Measurements from ENCODE around the gene AOC1. TPM values are rescaled to one million over a fixed set of nuclear protein-coding genes. Genes with fewer than 3 reads are reported as not detected.
A peak's percentile ranks its signal among the peaks of the same experiment; 100 is the strongest.

AOC1 gene
- total RNA-seq, 4 donors from 2014 or later, result 1.2 to 6.7 (median 3.5) TPM

- TF ChIP-seq POLR2A (IDR thresholded peaks at IDR 0.05), result no peak
- TF ChIP-seq, protein P1, sequence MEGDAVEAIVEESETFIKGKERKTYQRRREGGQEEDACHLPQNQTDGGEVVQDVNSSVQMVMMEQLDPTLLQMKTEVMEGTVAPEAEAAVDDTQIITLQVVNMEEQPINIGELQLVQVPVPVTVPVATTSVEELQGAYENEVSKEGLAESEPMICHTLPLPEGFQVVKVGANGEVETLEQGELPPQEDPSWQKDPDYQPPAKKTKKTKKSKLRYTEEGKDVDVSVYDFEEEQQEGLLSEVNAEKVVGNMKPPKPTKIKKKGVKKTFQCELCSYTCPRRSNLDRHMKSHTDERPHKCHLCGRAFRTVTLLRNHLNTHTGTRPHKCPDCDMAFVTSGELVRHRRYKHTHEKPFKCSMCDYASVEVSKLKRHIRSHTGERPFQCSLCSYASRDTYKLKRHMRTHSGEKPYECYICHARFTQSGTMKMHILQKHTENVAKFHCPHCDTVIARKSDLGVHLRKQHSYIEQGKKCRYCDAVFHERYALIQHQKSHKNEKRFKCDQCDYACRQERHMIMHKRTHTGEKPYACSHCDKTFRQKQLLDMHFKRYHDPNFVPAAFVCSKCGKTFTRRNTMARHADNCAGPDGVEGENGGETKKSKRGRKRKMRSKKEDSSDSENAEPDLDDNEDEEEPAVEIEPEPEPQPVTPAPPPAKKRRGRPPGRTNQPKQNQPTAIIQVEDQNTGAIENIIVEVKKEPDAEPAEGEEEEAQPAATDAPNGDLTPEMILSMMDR (IDR thresholded peaks at IDR 0.05), result no peak
- WGBS, 2 donors, result 88 to 90% methylated on average over 24 to 25 of the region's 26 CpGs
- H3K4me3 ChIP-seq (ENCODE audit: low read depth, poor library complexity, severe bottlenecking), result no peak overlapping the region
- peak in 1 of 2 donors; percentile 9 for DNase-seq (ENCODE audit: low spot score in 2 of 2)
- intact Hi-C loops (cut with DNase I; ENCODE audit: low total_unique reads), result no loop called here
Measured at GRCh38 chr7:150856303-150857275, 4.3 kb downstream of the AOC1 start.

GRCh38 chr7:150857276-150858055 lies 5.1 kb downstream of the AOC1 start:
- intact Hi-C loops (cut with DNase I; ENCODE audit: low total_unique reads), result no loop called here
- H3K4me3 ChIP-seq (ENCODE audit: low read depth, poor library complexity, severe bottlenecking), result no peak overlapping the region
- 89 to 94% methylated on average over 43 of the region's 43 CpGs for WGBS, 2 donors
- TF ChIP-seq, protein P1 (IDR thresholded peaks at IDR 0.05), result no peak
- TF ChIP-seq POLR2A (IDR thresholded peaks at IDR 0.05), result no peak
- peak in 1 of 2 donors; percentile 7 for DNase-seq (ENCODE audit: low spot score in 2 of 2)

GRCh38 chr7:150858236-150859197 lies 6.2 kb downstream of the AOC1 start:
- TF ChIP-seq, protein P1 (IDR thresholded peaks at IDR 0.05), result no peak
- TF ChIP-seq POLR2A (IDR thresholded peaks at IDR 0.05), result no peak
- no peak overlapping the region for H3K4me3 ChIP-seq (ENCODE audit: low read depth, poor library complexity, severe bottlenecking)
- 75 to 81% methylated on average over 15 to 17 of the region's 18 CpGs for WGBS, 2 donors
- intact Hi-C loops (cut with DNase I; ENCODE audit: low total_unique reads), result no loop called here
- peak in 1 of 2 donors; percentile 8 for DNase-seq (ENCODE audit: low spot score in 2 of 2)

GRCh38 chr7:150860291-150860977 lies 8.1 kb downstream of the AOC1 start:
- H3K4me3 ChIP-seq (ENCODE audit: low read depth, poor library complexity, severe bottlenecking), result no peak overlapping the region
- 58 to 63% methylated on average over 11 to 14 of the region's 14 CpGs for WGBS, 2 donors
- peak in 1 of 2 donors; percentile 8 for DNase-seq (ENCODE audit: low spot score in 2 of 2)
- intact Hi-C loops (cut with DNase I; ENCODE audit: low total_unique reads), result no loop called here
- no peak for TF ChIP-seq POLR2A (IDR thresholded peaks at IDR 0.05)

DNA sequence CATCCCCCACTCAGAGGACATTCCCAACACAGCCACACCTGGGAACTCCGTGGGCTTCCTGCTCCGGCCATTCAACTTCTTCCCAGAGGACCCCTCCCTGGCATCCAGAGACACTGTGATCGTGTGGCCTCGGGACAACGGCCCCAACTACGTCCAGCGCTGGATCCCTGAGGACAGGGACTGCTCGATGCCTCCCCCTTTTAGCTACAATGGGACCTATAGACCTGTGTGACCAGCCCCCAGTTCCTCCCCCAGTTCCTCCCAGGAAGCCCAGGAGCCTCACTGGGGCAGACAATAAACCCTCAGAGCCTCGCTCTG lies 8.6 kb downstream of the AOC1 start:
- intact Hi-C loops (cut with DNase I; ENCODE audit: low total_unique reads), result no loop called here
- peak; percentile 9 to 70 for DNase-seq (ENCODE audit: low spot score in 2 of 2)
- 70 to 71% methylated on average over 9 of the region's 9 CpGs for WGBS, 2 donors
- no peak overlapping the region for H3K4me3 ChIP-seq (ENCODE audit: low read depth, poor library complexity, severe bottlenecking)
- TF ChIP-seq, protein P1 (IDR thresholded peaks at IDR 0.05), result no peak
- TF ChIP-seq POLR2A (IDR thresholded peaks at IDR 0.05), result no peak
